Activated gamma-delta T cell treated with Interleukin-2 at 50 U/mL for 16 hours (primary cell): ENCODE results near the gene KANK2.

Experiments used
- DNase-seq: peaks from one replicate; pipeline ENCODE4 v3.0.0-alpha.2; 2020

Gene KANK2

DNA sequence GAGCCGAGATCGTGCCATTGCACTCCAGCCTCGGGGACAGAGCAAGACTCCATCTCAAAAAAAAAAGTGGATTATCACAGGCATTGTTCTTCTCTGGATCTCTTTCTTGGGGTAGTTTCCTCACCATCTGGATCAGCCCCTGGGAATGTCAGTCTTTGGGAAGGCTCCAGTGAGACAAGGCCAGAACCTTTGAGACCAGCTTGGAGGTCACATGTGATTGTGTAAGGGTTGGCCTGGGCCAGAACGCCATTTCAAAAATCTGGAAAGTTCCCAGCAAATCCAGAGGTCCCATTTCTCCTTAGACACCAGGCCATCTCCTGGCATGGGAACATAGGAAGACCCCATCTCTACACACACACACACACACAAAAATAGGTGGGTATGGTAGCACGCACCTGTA, 27.8 kb upstream of the KANK2 start:
- no peak for DNase-seq

GRCh38 chr19:11224429-11224828, 27.1 kb upstream of the KANK2 start:
- no peak for DNase-seq

DNA sequence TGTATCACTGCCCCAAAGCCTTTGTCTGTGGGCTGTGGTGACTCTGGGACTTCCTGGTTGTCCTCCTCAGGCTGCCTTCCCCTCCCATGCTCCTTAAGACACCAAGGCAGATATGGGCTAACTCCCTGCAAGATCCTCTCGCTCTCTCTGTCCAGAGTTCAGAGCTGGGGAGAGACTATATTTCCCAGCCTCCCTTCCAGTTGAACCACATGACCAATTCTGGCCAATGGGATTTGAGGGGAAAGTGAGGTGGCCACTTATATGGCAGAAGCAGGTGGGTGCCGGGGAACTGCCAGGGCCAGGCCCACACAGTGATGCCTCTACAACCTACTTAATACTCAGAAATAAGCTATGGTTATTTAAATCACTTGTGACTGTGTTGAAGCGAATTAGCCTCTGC, 25.9 kb upstream of the KANK2 start:
- no peak for DNase-seq

DNA sequence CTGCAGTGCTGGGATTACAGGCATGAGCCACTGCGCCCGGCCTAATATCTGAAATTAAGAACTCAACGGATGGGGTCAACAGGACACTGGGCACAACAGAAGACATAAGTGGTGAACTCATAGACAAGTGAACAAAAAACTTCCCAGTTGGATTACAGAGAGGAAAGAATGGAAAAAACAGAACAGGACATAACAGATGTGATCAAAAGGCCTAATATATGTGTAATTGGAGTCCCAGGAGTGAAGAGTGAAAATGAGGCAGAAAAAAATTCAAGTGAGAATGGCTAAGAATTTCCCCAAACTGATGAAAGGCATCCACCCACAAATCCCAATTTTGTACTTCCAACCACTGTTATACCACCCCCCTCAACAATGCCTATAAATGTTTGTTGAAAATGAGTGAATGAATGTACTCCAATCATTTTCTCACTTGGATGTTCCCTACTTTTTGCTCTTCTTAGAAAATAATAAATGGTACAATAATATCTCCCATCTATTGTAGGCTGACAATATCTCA, 23.8 kb upstream of the KANK2 start:
- no peak for DNase-seq

GRCh38 chr19:11214387-11214786, 17.0 kb upstream of the KANK2 start:
- no peak for DNase-seq

DNA sequence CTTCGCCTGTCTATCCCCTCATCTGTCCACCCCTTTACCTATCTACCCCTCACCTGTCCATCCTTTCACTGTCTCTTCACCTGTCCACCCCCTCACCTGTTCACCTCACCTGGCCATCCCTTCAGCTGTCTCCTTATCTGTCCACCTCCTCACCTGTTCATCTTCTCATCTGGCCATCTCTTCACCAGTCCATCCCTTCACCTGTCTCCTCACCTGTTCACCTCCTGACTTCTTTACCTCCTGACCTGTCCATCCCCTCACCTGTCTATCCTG, 13.2 kb upstream of the KANK2 start:
- no peak for DNase-seq

GRCh38 chr19:11209839-11210655, 12.7 kb upstream of the KANK2 start:
- no peak for DNase-seq

DNA sequence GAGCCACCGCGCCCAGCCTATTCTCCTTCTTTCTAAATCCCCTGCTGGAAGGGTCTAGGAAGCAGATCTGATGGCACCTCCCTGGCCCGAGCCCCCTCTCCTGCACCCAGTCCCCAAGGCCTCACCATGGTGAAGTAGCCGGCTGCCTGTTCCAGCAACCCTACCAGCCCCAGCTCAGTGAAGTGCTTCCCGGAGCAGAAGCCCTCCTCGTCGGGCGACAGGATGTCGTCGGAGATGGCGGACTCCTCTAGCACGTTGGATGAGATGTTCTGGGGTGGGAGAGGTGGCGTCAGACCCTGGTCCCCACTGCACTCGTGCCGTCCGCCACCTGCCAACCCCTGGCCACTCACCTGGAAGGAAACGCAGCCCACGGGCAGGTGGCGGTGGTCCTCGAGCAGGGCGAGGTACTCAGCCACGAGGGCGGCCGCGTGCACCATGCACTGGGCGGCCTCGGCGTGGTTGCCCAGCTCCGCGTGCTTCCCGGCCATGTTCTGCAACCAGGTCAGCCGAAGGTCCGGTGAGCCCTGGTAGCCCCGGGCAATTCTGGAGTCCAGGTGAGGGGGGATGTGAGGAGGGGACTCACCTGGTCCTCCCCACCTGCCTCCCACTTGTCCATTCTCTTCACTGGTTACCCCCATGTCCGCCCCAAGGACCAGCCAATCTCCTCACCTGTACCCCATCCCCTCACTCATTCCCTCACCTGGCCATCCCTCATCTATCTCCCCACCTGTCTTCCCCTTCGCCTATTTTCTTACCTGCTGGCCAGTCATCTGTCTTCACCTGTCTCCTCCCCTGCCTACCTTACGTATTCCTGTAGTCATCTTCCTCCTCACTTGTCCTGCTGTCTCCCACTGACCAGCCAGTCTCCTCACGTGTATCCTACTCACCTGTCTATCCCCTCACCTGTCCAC, 11.5 kb upstream of the KANK2 start:
- no peak for DNase-seq

GRCh38 chr19:11205939-11206570, 8.7 kb upstream of the KANK2 start:
- DNase-seq, result no peak

- no peak for DNase-seq
Observed at GRCh38 chr19:11204943-11205349, 7.6 kb upstream of the KANK2 start.

- DNase-seq, result no peak
Observed at GRCh38 chr19:11204076-11204602, 6.8 kb upstream of the KANK2 start.

DNA sequence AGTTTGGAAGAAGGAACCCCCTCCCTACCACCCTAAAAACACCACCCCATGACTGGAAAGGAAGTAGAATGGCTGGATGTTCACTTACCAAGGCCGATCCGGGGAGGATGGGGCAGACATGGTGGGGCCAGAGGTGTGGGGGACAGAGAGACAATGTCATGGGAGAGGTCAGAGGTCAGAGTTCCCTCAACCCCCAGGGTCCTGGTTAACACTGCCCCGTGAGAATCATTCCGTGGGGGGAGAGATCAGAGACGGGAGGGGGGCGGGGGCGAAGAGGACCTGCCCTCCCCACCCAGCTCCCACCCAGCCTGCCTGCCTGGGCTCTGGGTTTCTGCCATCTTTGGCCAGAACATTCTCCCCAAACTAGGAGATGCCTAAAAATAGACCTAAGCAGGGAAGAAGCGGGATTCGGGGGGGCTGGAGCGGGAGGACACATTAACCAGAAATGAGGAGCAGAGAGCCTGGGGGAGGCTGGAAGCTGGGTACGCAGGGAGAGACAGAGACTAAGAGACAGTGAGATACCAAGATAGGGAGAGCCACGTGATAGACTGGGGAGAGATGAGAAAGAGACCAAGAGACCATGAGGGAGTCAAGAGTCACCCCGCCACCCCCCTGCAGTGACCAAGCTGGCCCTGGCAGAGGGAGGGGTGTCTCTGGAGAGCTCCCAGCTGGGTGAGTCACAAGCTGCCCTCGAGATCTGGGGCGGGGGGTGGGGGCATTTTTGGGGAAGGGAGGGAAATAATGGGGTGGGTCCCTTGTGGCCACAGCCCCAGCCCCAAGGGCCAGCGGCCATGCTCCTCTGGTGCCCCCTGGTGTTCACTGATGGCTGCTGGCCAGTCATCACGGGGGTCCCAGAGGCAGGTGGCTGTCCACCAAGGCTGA, 6.1 kb upstream of the KANK2 start:
- DNase-seq, result peak; percentile 21

- no peak for DNase-seq
Observed at GRCh38 chr19:11202488-11203193, 5.3 kb upstream of the KANK2 start.

- no peak for DNase-seq
Observed at GRCh38 chr19:11201791-11202190, 4.4 kb upstream of the KANK2 start.

DNA sequence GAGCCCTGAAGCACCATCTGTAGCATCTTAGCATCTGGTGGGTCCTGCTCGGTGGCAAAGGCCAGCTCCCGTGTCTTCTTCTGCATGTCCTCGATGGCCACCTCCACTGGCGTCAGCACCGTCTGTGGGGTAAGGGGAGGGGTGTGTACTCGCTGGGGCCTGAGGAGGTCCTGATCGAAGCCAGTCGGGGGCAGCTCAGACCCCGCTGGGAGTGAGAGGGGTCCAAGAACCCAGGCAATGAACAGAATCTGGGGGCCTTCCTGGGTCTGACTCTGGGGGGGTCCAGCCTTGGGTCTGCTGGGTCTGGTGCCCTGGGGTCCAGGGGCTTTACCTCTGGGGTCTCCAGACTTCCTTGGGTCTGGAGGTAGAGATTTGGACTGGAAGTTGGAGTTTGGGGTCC, 3.6 kb upstream of the KANK2 start:
- no peak for DNase-seq

DNA sequence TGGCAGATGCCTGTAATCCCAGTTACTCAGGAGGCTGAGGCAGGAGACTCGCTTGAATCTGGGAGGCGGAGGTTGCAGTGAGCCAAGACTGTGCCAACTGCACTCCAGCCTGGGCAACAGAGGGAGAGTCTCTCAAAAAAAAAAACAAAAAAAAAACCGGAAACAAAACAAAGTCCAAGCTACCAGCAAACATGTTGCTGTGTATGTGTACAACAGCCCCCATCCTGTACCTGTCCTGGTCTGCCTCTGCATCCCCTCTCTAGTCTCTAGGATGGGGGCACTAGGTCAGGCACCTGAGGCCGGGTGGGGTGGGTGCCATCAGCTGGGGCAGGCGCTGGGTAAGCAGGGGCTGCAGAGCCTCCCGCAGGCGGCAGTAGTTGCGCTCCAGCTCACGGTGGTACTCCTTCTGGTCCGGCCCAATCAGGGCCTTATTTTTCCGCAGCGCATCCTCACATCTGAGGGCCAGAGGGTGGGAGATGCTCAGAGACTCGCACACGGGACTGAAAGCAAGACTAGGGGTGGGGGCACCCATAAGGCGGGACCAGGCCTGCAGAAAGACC, 2.8 kb upstream of the KANK2 start:
- no peak for DNase-seq

DNA sequence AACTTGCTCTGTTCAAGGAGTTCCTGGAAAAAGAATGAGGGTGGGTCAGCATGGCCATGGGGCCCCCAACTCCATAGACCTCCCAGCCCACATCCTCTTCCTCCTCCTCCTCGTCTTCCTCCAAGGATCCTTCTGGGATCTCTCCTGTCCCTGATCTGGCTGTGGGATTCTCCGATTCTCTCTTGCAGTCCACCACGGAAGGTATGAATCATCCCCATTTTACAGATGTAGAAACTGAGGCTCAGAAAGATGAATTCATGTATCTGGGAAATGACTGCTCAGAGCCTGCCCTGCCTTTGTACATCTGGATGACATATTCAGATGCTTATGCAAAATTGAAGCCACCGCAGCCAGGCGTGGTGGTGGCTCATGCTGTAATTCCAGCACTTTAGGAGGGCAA, 2.2 kb upstream of the KANK2 start:
- no peak for DNase-seq

- no peak for DNase-seq
Observed at GRCh38 chr19:11198769-11199424, 1.6 kb upstream of the KANK2 start.

DNA sequence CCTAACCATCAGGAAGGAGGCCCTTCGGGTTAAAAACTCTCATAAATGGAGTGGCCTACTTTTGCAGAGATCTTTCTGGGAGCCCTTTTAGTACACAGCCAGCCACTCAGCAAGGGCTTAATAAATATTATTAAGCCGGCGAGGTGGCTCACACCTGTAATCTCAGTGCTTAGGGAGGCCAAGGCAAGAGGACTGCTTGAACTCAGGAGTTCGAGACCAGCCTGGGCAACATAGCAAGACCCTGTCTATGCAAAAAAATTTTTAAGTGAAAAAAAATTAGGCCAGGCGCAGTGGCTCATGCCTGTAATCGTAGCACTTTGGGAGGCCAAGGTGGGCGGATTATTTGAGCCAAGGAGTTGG, 810 bp upstream of the KANK2 start:
- no peak for DNase-seq

- DNase-seq, result no peak
Observed at GRCh38 chr19:11196406-11197287, 698 bp downstream of the KANK2 start.
